ENCODE measurements around the gene COL13A1.

DNA sequence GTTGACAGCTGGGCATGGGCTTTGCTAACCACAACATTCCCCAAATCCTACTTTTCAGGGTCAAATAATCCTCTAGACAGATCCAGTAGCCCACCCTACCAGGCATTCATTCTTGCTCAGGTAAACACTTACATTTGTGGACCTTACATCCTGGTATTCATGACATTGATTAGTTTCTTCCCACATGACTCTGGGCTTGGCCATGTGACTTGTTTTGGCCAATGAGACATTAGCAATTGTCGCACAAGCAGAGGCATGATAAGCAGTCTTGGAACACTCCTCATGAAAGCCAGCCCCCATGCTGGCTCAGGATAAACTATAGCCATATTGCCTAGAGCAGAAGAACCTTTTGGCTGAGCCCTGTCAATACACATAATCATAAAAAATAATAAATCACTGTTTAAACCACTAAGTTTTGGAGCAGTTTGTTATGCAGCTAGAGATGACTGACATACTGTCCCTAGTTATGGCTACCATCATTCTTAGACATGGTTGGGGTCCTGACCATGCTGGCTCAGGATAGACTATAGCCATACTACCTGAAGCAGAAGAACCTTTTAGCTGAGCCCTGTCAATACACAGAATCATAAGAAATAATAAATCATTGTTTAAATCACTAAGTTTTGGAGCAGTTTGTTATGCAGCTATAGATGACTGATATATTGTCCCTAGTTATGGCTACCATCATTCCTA is 6.3 kb upstream of the COL13A1 start:
- TF ChIP-seq CTCF (IDR thresholded peaks at IDR 0.05; ENCODE audit: insufficient read depth, low read depth, low read length) (no peak), EZH2 (IDR thresholded peaks at IDR 0.05; ENCODE audit: insufficient read depth, low read length) (no peak)

Measured in astrocyte (in vitro differentiated cells and primary cell).